RWPE2 (cell line): ENCODE measurements around the gene GGT5.
A peak's percentile ranks its signal among the peaks of the same experiment; 100 is the strongest.
"Not testable (repeated sequence)": the region's sequence is repeated elsewhere in the genome, so short reads cannot be mapped to it uniquely, and the experiment has no call there.

Experiments
- ATAC-seq: fragments of 200-7000 bp; cut with Tn5 transposase; 3 replicates; pipeline ENCODE4 v1.9.1; 2021; ENCODE audit warnings: low read depth
- DNase-seq: peaks from one replicate; pipeline ENCODE4 v3.0.0-alpha.2; 2020; ENCODE audit warnings: low spot score
- H3K27ac ChIP-seq: fragments of 450-650 bp; 2 replicates; pipeline ENCODE4 v1.5.1; 2017; ENCODE audit warnings: mild to moderate bottlenecking; ENCODE audit not compliant: poor library complexity, severe bottlenecking
- H3K27me3 ChIP-seq: fragments of 250-450 bp; sonication (Bioruptor Pico); 2 replicates; pipeline ENCODE4 v1.5.1; 2021; ENCODE audit warnings: mild to moderate bottlenecking, moderate library complexity; ENCODE audit not compliant: insufficient read depth, poor library complexity, severe bottlenecking
- H3K36me3 ChIP-seq: fragments of 250-450 bp; sonication (Bioruptor Pico); 2 replicates; pipeline ENCODE4 v1.5.1; 2020; ENCODE audit warnings: low read depth, mild to moderate bottlenecking, moderate library complexity
- H3K4me1 ChIP-seq: fragments of 250-450 bp; sonication (Bioruptor Pico); 2 replicates; pipeline ENCODE4 v1.5.1; 2021; ENCODE audit warnings: mild to moderate bottlenecking, moderate library complexity; ENCODE audit not compliant: insufficient read depth, poor library complexity, severe bottlenecking
- H3K4me3 ChIP-seq: fragments of 250-450 bp; sonication (Bioruptor Pico); 2 replicates; pipeline ENCODE4 v1.5.1; 2021; ENCODE audit warnings: mild to moderate bottlenecking, moderate library complexity; ENCODE audit not compliant: severe bottlenecking
- H3K9me3 ChIP-seq: fragments of 250-450 bp; sonication (Bioruptor Pico); 2 replicates; pipeline ENCODE4 v1.5.1; 2021; ENCODE audit warnings: mild to moderate bottlenecking, moderate library complexity; ENCODE audit not compliant: severe bottlenecking
- CTCF ChIP-seq: fragments of 450-650 bp; IDR thresholded peaks from one replicate; pipeline ENCODE4 v1.5.1; 2017; ENCODE audit warnings: mild to moderate bottlenecking, moderate library complexity; ENCODE audit not compliant: poor library complexity, severe bottlenecking

GGT5 gene

GRCh38 chr22:24289114-24289513 lies 44.2 kb upstream of the GGT5 start:
- Histone ChIP-seq H3K4me1 (peaks cover 9% of the 10 kb centered on the region), H3K27me3 (no peaks in the 10 kb centered on the region), H3K4me3 (no peak overlapping the region), H3K9me3 (no peaks in the 10 kb centered on the region), H3K36me3 (peaks cover 13% of the 10 kb centered on the region; the same call in 1 of the 2 replicates), H3K27ac (peak overlapping the region; percentile 24)
- no peak for DNase-seq
- TF ChIP-seq CTCF: no peak
- peak; percentile 45; the same call in 2 of the 3 replicates for ATAC-seq

GRCh38 chr22:24287801-24288200 lies 42.9 kb upstream of the GGT5 start:
- H3K27ac ChIP-seq, H3K4me3 ChIP-seq, ATAC-seq, H3K27me3 ChIP-seq, H3K9me3 ChIP-seq, DNase-seq: not testable (repeated sequence)
- Histone ChIP-seq H3K4me1 (peaks cover 17% of the 10 kb centered on the region), H3K36me3 (peaks cover 13% of the 10 kb centered on the region; the same call in 1 of the 2 replicates)

GRCh38 chr22:24287212-24287611 lies 42.3 kb upstream of the GGT5 start:
- H3K36me3 ChIP-seq: peaks cover 13% of the 10 kb centered on the region; the same call in 1 of the 2 replicates
- peaks cover 20% of the 10 kb centered on the region for H3K4me1 ChIP-seq
- not testable (repeated sequence) for DNase-seq, H3K9me3 ChIP-seq, H3K4me3 ChIP-seq, H3K27ac ChIP-seq, H3K27me3 ChIP-seq, ATAC-seq

GRCh38 chr22:24285245-24285644 lies 40.4 kb upstream of the GGT5 start:
- Histone ChIP-seq H3K4me3 (no peak overlapping the region), H3K36me3 (peaks cover 11% of the 10 kb centered on the region; the same call in 1 of the 2 replicates), H3K9me3 (no peaks in the 10 kb centered on the region), H3K27me3 (no peaks in the 10 kb centered on the region), H3K4me1 (peaks cover 20% of the 10 kb centered on the region), H3K27ac (no peak overlapping the region)
- no peak for TF ChIP-seq CTCF
- no peak for DNase-seq
- no peak for ATAC-seq

GRCh38 chr22:24284747-24285203 lies 39.9 kb upstream of the GGT5 start:
- no peaks in the 10 kb centered on the region for H3K27me3 ChIP-seq
- H3K9me3 ChIP-seq: no peaks in the 10 kb centered on the region
- H3K36me3 ChIP-seq: peaks cover 11% of the 10 kb centered on the region; the same call in 1 of the 2 replicates
- no peak for TF ChIP-seq CTCF
- H3K4me1 ChIP-seq: peaks cover 20% of the 10 kb centered on the region
- no peak overlapping the region for H3K27ac ChIP-seq
- DNase-seq: no peak
- H3K4me3 ChIP-seq: no peak overlapping the region
- peak; percentile 59; the same call in 2 of the 3 replicates for ATAC-seq

GRCh38 chr22:24282401-24282800 lies 37.5 kb upstream of the GGT5 start:
- Histone ChIP-seq H3K27me3 (no peaks in the 10 kb centered on the region), H3K27ac (peak overlapping the region; percentile 15), H3K36me3 (peaks cover 11% of the 10 kb centered on the region; the same call in 1 of the 2 replicates), H3K4me1 (peaks cover 11% of the 10 kb centered on the region), H3K4me3 (no peak overlapping the region), H3K9me3 (no peaks in the 10 kb centered on the region)
- no peak for TF ChIP-seq CTCF
- DNase-seq (no peak), ATAC-seq (peak; percentile 52; the same call in 2 of the 3 replicates)

- not testable (repeated sequence) for H3K4me3 ChIP-seq, H3K27me3 ChIP-seq, ATAC-seq, H3K27ac ChIP-seq, H3K9me3 ChIP-seq, H3K36me3 ChIP-seq, DNase-seq
- peaks cover 11% of the 10 kb centered on the region for H3K4me1 ChIP-seq
Observed at GRCh38 chr22:24280363-24280762, 35.5 kb upstream of the GGT5 start.
